ENCODE measurements around the gene TIMMDC1.
"Not testable (repeated sequence)": the region's sequence is repeated elsewhere in the genome, so short reads cannot be mapped to it uniquely, and the experiment has no call there.

TIMMDC1 gene

DNA sequence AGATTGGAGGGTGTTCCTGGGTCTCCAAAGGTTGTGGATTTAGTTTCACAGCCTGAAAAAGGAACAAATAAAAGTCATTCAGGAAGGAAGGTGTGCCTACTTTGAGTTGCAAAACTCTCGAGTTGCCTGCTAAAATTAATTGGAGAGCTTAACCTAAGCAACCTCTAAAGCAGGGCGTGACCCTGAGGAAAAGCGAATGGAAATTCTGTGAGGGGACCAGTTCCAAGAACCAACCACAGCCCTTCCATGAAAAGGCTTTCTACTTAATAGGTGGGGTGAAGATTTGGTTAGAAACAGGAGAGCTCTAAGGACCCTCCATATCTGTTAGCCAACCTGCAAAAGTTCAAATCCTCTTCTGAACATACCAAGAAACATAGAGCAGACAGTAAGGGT is 59.5 kb downstream of the TIMMDC1 start:
- no peak for DNase-seq

- DNase-seq: no peak
Measured at GRCh38 chr3:119558626-119559317, 60.4 kb downstream of the TIMMDC1 start.

DNA sequence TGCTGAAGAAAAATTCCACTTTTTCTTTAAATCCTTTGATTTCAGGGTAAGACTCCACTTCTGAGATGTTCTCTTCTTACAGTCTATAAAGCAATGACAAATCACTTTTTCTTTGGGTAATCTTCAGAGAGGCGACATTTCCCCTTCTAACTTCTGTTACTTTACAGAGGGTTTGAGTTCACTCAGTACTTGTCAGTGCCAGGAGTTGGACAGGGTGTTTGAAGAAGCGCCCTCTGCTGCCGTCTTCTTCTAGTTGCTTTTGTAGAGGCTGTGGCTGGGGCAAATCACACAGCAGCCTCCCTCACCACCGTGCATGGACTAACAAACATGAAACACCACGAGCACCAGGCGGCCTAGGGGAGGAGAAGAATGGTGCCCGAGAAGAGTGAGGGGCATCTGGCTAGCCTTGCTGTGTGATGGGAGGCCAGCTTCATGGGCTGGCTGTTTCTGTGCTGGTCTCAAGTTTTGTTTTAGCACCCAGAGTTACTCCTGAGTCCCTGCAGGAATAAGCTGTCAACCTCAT is 61.2 kb downstream of the TIMMDC1 start, which contains the start of gene CD80:
Gene CD80 (minus strand): TSS at position 174 of the 523 bp plus-strand sequence. CDS start 1,886 bp downstream, outside the sequence.
- peak; percentile 29 for DNase-seq

DNA sequence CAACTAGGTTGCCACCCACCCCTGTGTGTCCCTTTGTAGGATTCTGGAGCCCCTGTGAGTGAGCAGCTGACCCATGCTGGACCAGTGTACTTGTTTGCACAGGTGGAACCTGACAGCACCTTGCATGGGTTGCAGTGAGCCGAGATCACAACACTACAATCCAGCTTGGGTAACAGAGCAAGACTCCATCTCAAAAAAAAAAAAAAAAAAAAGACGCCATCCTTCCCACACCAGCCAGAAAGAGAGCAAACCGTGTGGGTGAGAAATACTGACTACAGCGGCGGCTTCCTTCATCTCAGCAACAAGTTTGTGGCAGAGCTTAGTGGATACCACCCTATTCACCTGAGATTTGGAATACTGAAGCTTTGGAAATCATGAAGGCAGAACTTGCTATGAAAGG is 61.8 kb downstream of the TIMMDC1 start:
- no peak for DNase-seq

- no peak for DNase-seq
Measured at GRCh38 chr3:119562307-119562961, 64.1 kb downstream of the TIMMDC1 start.

DNA sequence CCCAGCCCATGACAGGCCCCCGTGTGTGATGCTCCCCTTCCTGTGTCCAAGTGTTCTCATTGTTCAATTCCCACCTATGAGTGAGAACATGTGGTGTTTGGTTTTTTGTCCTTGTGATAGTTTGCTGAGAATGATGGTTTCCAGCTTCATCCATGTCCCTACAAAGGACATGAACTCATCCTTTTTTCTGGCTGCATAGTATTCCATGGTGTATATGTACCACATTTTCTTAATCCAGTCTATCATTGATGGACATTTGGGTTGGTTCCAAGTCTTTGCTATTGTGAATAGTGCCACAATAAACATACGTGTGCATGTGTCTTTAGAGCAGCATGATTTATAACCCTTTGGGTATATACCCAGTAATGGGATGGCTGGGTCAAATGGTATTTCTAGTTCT is 65.0 kb downstream of the TIMMDC1 start:
- DNase-seq: not testable (repeated sequence)

GRCh38 chr3:119569156-119569555 is 70.8 kb downstream of the TIMMDC1 start:
- no peak for DNase-seq

DNA sequence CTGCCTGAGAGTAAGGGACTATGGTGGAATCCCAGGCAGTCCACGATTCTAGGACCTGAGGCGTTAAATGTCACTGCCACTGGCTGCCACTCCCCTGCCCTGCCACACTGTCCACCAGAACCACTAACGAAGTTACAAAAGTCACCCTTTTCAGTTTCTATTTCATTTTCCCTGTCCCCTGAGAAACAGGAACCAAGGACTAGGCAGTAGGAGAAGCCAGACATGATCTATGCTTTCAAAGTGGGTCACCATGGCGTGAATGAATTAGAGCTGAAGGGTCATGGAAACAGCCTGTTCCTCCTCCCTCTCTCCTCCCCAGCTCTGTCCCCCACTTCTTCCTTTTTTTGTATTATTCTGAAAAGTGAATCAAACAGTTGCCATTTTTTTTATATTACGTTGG is 71.9 kb downstream of the TIMMDC1 start:
- DNase-seq: no peak

- no peak for DNase-seq
Measured at GRCh38 chr3:119571230-119571629, 72.9 kb downstream of the TIMMDC1 start.

DNA sequence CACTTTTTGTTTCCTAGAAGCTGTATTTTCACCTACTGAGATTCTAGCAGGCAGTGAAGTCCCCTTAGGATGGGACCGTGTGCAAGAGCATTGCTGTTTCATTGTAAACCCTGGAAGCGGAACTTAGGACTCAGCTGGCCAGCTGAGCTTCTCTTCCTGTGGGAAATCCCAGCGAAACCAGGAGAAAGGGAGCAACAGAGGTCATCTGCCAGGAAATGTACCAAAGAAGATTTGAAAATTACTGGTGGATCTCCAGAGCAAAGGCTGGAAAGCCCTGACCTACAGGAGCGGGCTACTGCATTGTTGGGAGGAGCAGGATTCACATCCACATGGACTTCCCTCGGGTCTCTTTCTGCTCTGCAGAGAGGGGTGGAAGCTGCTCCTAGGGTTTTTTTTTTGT is 73.3 kb downstream of the TIMMDC1 start:
- no peak for DNase-seq
